Epithelial cell of proximal tubule (primary cell): ENCODE results near the gene ZNF627. TPM values are rescaled to one million over a fixed set of nuclear protein-coding genes. Genes with fewer than 3 reads are reported as not detected.
"Not testable (repeated sequence)": the region's sequence is repeated elsewhere in the genome, so short reads cannot be mapped to it uniquely, and the experiment has no call there.

Source experiments
- DNase-seq: peaks from one replicate; pipeline ENCODE4 v3.0.0-alpha.2; 2011; ENCODE audit warnings: low read depth
- H3K4me3 ChIP-seq: 2 replicates; pipeline ENCODE4 v1.5.1; 2011; ENCODE audit warnings: low read depth, mild to moderate bottlenecking, low read length
- total RNA-seq: library from RNA; depleted of rRNA; stranded (reverse); fragments of >200 nt; gene quantifications from 2 replicates; pipeline ENCODE4 v1.2.3, GENCODE V29; 2015
- TF ChIP-seq, protein P1 (sequence below): conservative IDR thresholded peaks from 2 replicates; pipeline ENCODE4 v1.5.1; 2012; ENCODE audit warnings: low read depth, mild to moderate bottlenecking, low read length

ZNF627 gene
- total RNA-seq, 1 donor from 2014 or later, result 12.5 TPM

DNA sequence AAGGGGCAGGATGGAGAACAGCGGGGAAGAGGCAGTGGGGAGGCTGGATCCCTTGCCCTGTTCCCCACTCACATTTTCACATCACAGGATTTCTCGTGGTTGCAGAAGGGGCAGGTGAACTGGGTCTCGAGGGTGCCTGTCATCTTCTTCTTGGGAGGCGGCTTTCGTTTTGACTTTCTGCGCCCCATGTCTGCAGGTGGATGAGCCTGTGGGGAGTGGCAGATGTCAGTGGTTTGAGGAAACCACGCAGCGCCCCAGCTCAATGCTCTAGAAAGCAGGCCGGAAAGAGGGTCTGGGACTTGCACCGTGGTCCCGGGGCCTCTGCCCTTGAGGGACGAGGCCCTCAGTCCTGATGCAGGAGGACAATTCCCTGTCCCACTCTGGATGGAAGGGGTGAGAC is 43.1 kb upstream of the ZNF627 start:
- TF ChIP-seq, protein P1, sequence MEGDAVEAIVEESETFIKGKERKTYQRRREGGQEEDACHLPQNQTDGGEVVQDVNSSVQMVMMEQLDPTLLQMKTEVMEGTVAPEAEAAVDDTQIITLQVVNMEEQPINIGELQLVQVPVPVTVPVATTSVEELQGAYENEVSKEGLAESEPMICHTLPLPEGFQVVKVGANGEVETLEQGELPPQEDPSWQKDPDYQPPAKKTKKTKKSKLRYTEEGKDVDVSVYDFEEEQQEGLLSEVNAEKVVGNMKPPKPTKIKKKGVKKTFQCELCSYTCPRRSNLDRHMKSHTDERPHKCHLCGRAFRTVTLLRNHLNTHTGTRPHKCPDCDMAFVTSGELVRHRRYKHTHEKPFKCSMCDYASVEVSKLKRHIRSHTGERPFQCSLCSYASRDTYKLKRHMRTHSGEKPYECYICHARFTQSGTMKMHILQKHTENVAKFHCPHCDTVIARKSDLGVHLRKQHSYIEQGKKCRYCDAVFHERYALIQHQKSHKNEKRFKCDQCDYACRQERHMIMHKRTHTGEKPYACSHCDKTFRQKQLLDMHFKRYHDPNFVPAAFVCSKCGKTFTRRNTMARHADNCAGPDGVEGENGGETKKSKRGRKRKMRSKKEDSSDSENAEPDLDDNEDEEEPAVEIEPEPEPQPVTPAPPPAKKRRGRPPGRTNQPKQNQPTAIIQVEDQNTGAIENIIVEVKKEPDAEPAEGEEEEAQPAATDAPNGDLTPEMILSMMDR, result no peak
- no peak overlapping the region for H3K4me3 ChIP-seq
- DNase-seq, result no peak

DNA sequence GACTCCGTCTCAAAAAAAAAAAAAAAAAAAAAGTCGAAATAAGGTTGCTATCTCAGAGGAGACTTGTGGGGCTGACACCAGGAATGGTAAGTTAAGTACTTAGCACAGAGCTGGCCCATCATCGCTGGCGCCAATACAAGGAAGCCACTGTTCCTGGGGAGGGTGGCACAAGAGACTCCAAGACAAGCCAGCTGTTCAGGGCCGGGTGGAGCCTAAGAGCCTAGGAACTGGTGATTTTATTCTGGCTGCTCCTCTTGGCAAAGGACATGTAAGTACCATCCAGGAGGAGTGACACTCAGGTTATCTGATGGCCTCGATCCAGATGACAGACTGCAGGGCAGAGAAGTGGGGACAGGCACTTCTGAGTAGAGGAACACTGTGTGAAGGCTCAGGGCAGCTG is 42.0 kb upstream of the ZNF627 start:
- DNase-seq, result no peak
- no peak overlapping the region for H3K4me3 ChIP-seq
- TF ChIP-seq, protein P1, result no peak

DNA sequence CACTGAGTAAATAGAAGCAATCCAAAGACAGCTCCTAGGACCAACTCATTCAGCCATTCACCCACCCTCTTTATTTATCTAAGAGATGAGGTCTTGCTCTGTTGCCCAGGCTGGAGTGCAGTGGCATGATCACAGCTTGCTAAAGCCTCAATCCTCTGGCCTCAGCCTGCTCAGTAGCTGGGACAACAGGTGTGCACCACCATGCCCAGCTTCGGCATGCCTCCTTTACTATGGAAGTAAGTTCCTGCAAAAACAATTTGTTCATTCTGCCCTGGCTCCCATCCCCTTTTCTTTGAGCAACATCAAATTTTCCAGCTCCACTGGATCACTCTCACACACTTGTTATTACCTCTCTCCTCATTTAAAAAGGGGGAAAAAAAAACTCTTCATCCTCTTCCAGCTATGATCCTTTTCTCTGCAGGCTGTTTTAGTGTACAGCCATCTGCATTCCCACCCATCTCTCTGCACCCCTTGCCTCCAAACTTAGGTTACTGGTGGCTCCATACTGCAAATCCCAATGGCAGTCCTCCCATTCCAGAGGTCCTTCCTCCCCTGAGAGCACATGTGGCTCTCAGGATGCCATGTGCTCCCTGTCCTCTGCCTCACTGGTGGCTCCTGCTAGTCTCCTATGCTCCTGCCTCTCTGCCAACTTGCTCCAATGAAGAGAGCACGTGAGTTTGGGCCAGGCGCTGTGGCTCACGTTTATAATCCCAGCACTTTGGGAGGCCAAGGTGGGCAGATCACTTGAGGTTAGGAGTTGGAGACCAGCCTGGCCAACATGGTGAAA is 40.5 kb upstream of the ZNF627 start:
- no peak for DNase-seq
- TF ChIP-seq, protein P1, result no peak
- H3K4me3 ChIP-seq, result no peak overlapping the region

DNA sequence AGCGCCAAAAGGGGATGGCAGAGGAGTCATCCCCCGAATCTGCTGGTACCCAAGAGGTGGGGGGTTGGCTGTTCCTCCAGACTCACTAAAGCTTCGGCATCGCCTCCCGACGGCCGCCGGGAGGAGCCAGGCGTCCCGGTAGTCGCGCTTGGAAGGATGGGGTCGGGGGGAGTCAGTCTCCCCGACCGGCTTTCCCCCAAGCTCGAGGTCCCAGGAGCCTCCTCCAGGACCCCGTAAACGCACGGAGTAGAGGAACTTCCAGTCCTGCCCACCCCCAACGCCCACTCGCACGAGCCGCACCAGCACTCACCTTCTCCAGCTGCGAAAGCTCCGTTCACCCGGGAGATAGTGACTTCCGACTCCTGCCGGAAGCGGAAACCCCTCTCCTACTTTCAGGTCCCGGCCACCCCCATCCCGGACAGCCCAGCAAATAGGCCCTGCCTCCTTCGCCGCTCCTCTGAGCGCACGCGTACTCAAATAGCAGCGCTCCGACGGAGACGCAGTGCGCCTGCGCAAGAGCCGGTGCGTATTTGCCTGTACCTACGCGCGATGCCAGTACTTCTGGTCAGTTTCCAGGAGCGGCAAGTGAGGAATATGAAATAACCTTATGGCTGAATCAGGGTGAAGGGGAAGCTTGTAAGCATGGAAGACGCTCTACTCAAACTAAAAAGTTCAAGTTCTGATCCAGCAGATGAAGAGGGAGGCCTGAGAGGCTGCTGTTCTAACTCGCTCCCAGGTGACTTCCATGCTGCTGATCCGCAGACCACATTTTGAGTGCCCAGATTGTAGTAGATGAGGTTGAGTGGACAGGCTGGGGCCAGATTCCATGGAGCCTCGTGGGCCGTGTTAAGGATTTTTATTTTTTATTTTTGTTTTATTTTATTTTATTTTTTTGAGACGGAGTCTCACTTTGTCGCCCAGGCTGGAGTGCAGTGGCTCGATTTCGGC is 38.1 kb upstream of the ZNF627 start, which contains the start of gene ELOF1:
Gene ELOF1 (minus strand): TSS at position 350 of the 948 bp plus-strand sequence. CDS start 4,883 bp downstream, outside the sequence.
- DNase-seq, result peak; percentile 80
- peak within 1 kb of the TSS; percentile 92 for H3K4me3 ChIP-seq
- TF ChIP-seq, protein P1, result peak; percentile 34

DNA sequence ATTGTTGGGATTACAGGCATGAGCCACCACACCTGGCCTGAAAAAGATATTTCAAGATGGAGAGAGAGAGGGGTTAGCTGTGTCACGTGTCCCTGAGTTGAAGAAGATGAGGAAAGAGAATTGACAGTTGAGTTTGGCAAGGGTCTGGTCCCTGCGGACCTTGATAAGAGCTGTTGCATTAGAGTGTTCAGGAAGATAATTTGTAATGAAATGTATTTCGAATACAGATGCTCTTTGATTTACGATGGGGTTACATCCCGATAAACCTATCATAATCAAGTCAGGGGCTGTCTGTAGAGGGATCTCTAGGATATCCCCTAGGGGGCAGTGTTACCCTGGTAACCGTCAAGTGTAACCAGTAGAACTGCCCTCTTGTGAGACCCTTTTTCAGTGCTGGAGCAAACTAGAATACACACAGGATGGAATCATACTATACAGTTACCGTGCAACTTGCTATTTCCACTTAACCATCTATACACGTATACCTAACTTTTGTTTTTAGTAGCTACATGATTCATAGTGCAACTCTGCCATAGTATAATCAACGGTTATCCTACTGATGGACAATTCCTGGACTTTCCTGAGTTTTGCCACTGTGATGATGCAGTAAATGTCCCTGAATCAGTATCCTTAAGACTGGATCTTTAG is 36.8 kb upstream of the ZNF627 start:
- DNase-seq, result peak; percentile 35
- H3K4me3 ChIP-seq, result no peak overlapping the region
- TF ChIP-seq, protein P1, result peak; percentile 83

DNA sequence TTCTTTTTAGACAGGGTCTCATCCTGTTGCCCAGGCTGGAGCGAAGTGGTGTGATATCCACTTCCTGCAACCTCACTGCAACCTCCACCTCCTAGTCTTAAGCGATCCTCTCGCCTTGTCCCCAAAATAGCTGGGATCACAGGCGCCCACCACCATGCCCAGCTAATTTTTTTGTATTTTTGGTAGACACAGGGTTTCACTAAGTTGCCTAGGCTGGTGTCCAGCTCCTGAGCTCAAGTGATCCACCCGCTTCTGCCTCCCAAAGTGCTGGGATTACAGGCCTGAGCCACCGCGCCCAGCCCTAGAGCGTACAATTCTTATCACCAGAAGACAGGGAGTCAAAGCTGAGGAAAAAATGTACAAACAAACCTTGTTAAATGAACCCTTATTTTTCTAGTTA is 33.8 kb upstream of the ZNF627 start:
- no peak for DNase-seq
- TF ChIP-seq, protein P1, result no peak
- no peak overlapping the region for H3K4me3 ChIP-seq

DNA sequence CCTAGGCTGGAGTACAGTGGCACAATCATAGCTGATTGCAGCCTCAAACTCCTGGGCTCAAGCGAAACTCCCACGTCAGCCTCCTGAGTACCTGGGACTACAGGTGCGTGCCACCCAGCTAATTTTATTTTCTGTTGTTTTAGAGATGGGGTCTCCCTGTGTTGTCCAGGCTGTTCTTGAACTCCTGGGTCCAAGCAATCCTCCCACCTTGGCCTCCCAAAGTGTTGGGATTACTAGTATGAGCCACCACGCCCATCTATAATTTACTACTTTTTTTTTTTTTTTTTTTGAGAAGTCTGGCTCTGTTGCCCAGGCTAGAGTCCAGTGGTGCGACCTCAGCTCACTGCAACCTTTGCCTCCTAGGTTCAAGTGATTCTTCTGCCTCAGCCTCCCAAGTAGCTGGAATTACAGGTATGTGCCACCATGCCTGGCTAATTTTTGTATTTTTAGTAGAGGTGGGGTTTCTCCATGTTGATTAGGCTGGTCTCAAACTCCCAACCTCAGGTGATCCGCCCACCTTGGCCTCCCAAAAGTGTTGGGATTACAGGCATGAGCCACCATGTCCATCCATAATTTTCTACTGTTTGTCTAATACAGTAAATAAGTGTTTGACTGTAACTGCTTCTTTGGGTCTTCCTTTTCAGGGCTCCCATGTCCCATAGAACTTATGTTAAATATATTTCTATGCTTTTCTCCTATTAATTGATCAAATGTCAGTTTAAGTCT is 33.0 kb upstream of the ZNF627 start:
- DNase-seq, H3K4me3 ChIP-seq: not testable (repeated sequence)

DNA sequence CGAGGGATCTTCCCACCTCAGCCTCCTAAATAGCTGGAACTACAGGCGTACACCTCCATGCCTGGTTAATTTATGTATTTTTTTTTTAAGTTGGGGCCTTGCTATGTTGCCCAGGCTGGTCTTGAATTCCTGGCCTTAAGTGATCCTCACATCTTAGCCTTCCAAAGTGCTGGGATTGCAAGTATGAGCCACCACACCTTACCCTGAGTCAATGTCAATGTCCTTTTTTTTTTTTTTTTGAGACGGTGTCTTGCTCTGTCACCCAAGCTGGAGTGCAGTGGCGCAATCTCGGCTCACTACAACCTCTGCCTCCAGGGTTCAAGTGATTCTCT is 31.7 kb upstream of the ZNF627 start:
- not testable (repeated sequence) for DNase-seq

More for the DNA sequence above, 31.7 kb upstream of the ZNF627 start:
- H3K4me3 ChIP-seq, result not testable (repeated sequence)
